Smooth muscle cell of the umbilical artery (primary cell): ENCODE measurements around the gene C9orf57. TPM values are rescaled to one million over a fixed set of nuclear protein-coding genes. Genes with fewer than 3 reads are reported as not detected.

Source experiments
- total RNA-seq: library from RNA; depleted of rRNA; stranded (reverse); fragments of >200 nt; gene quantifications from 2 replicates; pipeline ENCODE4 v1.2.3, GENCODE V29; 2014

The C9orf57 gene, protein sequence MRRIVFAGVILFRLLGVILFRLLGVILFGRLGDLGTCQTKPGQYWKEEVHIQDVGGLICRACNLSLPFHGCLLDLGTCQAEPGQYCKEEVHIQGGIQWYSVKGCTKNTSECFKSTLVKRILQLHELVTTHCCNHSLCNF
- not detected in 2 replicates for total RNA-seq

DNA sequence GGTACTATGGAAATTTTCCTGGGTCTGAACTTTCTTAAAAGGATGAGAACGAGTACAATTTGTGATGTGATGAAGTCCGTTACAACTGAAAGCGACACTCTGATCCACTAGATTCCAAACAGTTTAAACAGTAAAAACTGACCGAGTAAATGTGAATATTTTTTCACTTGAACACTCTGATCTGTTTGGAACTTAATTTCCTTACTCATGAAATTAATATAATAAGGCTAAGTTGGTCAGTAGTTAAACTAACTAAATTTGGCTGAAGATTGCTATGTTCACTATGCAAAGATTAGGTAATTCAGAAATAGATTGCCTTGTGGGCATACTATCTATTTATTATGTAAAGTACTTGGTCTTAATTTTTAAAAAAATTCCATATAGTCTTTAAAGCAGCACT lies at the start of gene C9orf57:
Gene C9orf57, minus strand, starts transcription at position 101 of the 400 bp plus-strand sequence. CDS start 1,282 bp downstream, outside the sequence.

Other genes with a start within 250 kb of the C9orf57 start
- gene ABHD17B, start 149.4 kb downstream of the C9orf57 start, total RNA-seq, result 33.3 and 47.5 TPM in 2 replicates
- gene C9orf85, start 149.0 kb downstream of the C9orf57 start, total RNA-seq, result 13.0 and 18.4 TPM in 2 replicates
- not detected in 2 replicates for gene GDA, start 88.8 kb upstream of the C9orf57 start, total RNA-seq